ENCODE measurements around the gene PRDM13. TPM values are rescaled to one million over a fixed set of nuclear protein-coding genes. Genes with fewer than 3 reads are reported as not detected.
A peak's percentile ranks its signal among the peaks of the same experiment; 100 is the strongest.

The PRDM13 gene
- total and polyA plus RNA-seq, 9 of the 15 experiments (the other 6 are each of a cell fraction or from before 2014, with no cell fraction given), result not detected

GRCh38 chr6:99618649-99619408 is 12.2 kb downstream of the PRDM13 start:
- peaks cover 8 to 25% of the 10 kb centered on the region in 2 experiments; a peak in 3 of 5 replicates for H3K27me3 ChIP-seq (ENCODE audit: control insufficient read depth in 2 of 2, insufficient read depth in 2 of 2, low read length in 2 of 2)
- no peaks in the 10 kb centered on the region for H3K9me3 ChIP-seq (replicated peaks; ENCODE audit: control insufficient read depth, insufficient read depth, low read depth, low read length)
- CTCF ChIA-PET (ENCODE audit: low intra/inter-chr PET ratio), result no interaction called here
- intact Hi-C loops (cut with micrococcal nuclease), result no loop called here
- no peaks in the 10 kb centered on the region for H3K36me3 ChIP-seq (ENCODE audit: control insufficient read depth, insufficient read depth, low read length)
- DNase-seq (ENCODE audit: extremely low read depth in 1 of 4, low spot score in 3 of 4) (no peak), FAIRE-seq (no peak), ATAC-seq (no peak)
- H3K79me2 ChIP-seq (ENCODE audit: control insufficient read depth, insufficient read depth, low read length), result no peaks in the 10 kb centered on the region
- no peak overlapping the region for H3K4me2 ChIP-seq (ENCODE audit: insufficient read depth, low read length)
- WGBS (ENCODE audit: insufficient coverage, low coverage, missing lambda C conversion rate), result 37% methylated on average over 54 of the region's 65 CpGs
- peaks cover 0 to 17% of the 10 kb centered on the region in 2 experiments; a peak in 2 of 5 replicates for H3K4me1 ChIP-seq (replicated peaks in 1 of 2; ENCODE audit: control insufficient read depth in 2 of 2, insufficient read depth in 2 of 2, low read length in 2 of 2)
- no peak overlapping the region for H3K9ac ChIP-seq (ENCODE audit: insufficient read depth in 1 of 2, low read depth in 2 of 2, low read length in 2 of 2)
- H3K9me1 ChIP-seq (ENCODE audit: control insufficient read depth, insufficient read depth, low read length), result no peaks in the 10 kb centered on the region
- no peak overlapping the region for H3K4me3 ChIP-seq
- H3K27ac ChIP-seq (ENCODE audit: extremely low read depth, low read depth, low read length), result no peak overlapping the region
- in situ Hi-C loops (cut with MboI), result no loop called here
- H4K20me1 ChIP-seq (replicated peaks; ENCODE audit: control insufficient read depth, insufficient read depth, low read length), result no peaks in the 10 kb centered on the region
- peak; percentile 38 for TF ChIP-seq NFYB (IDR thresholded peaks at IDR 0.05; ENCODE audit: extremely low read depth, insufficient read length)
- no peak for TF ChIP-seq HDAC2 (IDR thresholded peaks at IDR 0.05)
- POLR2A ChIA-PET, result no interaction called here
- no TSS peak for BruUV-seq (replicated peaks)
- no peak overlapping the region for H2AFZ ChIP-seq (ENCODE audit: low read depth, low read length)

GRCh38 chr6:99619409-99619762 is 12.8 kb downstream of the PRDM13 start:
- Histone ChIP-seq H3K79me2 (ENCODE audit: control insufficient read depth, insufficient read depth, low read length) (no peaks in the 10 kb centered on the region), H3K4me2 (ENCODE audit: insufficient read depth, low read length) (no peak overlapping the region), H2AFZ (ENCODE audit: low read depth, low read length) (no peak overlapping the region), H3K4me3 (no peak overlapping the region), H3K36me3 (ENCODE audit: control insufficient read depth, insufficient read depth, low read length) (no peaks in the 10 kb centered on the region), H4K20me1 (replicated peaks; ENCODE audit: control insufficient read depth, insufficient read depth, low read length) (no peaks in the 10 kb centered on the region), H3K9me3 (replicated peaks; ENCODE audit: control insufficient read depth, insufficient read depth, low read depth, low read length) (no peaks in the 10 kb centered on the region), H3K9ac (ENCODE audit: insufficient read depth in 1 of 2, low read depth in 2 of 2, low read length in 2 of 2) (no peak overlapping the region), H3K27me3 (ENCODE audit: control insufficient read depth in 2 of 2, insufficient read depth in 2 of 2, low read length in 2 of 2) (peaks cover 8 to 22% of the 10 kb centered on the region in 2 experiments; a peak in 3 of 5 replicates), H3K27ac (ENCODE audit: extremely low read depth, low read depth, low read length) (no peak overlapping the region), H3K9me1 (ENCODE audit: control insufficient read depth, insufficient read depth, low read length) (no peaks in the 10 kb centered on the region), H3K4me1 (replicated peaks in 1 of 2; ENCODE audit: control insufficient read depth in 2 of 2, insufficient read depth in 2 of 2, low read length in 2 of 2) (peaks cover 0 to 13% of the 10 kb centered on the region in 2 experiments; a peak in 2 of 5 replicates)
- no TSS peak for BruUV-seq (replicated peaks)
- intact Hi-C loops (cut with micrococcal nuclease) (no loop called here), in situ Hi-C loops (cut with MboI) (no loop called here)
- POLR2A ChIA-PET, result no interaction called here
- 8% methylated on average over 5 of the region's 5 CpGs for WGBS (ENCODE audit: insufficient coverage, low coverage, missing lambda C conversion rate)
- DNase-seq (ENCODE audit: extremely low read depth in 1 of 4, low spot score in 3 of 4) (no peak), FAIRE-seq (no peak), ATAC-seq (no peak)
- TF ChIP-seq TCF3 (CRISPR knock-in tag; IDR thresholded peaks at IDR 0.05), result no peak
- TF ChIP-seq ARID3B (CRISPR knock-in tag; IDR thresholded peaks at IDR 0.05; ENCODE audit: borderline replicate concordance), result no peak
- CTCF ChIA-PET (ENCODE audit: low intra/inter-chr PET ratio), result no interaction called here

Measured in K562 (cell line).